Panc1 (cell line): ENCODE results near the gene MAST1. TPM values are rescaled to one million over a fixed set of nuclear protein-coding genes. Genes with fewer than 3 reads are reported as not detected.

Experiments
- ATAC-seq: fragments of 200-7000 bp; cut with Tn5 transposase; 2 replicates; pipeline ENCODE4 v1.9.1; 2020; ENCODE audit warnings: mild to moderate bottlenecking, moderate library complexity
- BruUV-seq: library from RNA; stranded (reverse); fragments of 400-500 nt; replicated peaks from 2 replicates; lab custom pipeline; 2021; lab: Mats Ljungman, UMichigan
- CTCF ChIA-PET: fragments of 300-600 bp; sonication (Branson Sonifier 250); formaldehyde crosslinking; loops from one replicate; lab custom pipeline; 2022; ENCODE audit warnings: antibody characterized with exemption; lab: Charles Lee
- POLR2A ChIA-PET: fragments of 300-600 bp; sonication (Branson Sonifier 250); formaldehyde crosslinking; loops from one replicate; lab custom pipeline; 2022; ENCODE audit warnings: antibody characterized with exemption; lab: Charles Lee
- DNase-seq: peaks from one replicate; pipeline ENCODE4 v3.0.0-alpha.2; 2010; ENCODE audit warnings: low read depth, low spot score
- H3K27ac ChIP-seq: 2 replicates; pipeline ENCODE4 v1.5.1; 2011; ENCODE audit warnings: mild to moderate bottlenecking, low read length, inconsistent platforms
- H3K27me3 ChIP-seq: fragments of 200-500 bp; sonication (Bioruptor generic); 2 replicates; pipeline ENCODE4 v1.6.0; 2014; ENCODE audit warnings: low read length, inconsistent platforms; ENCODE audit not compliant: control insufficient read depth, insufficient read depth
- H3K36me3 ChIP-seq: fragments of 200-500 bp; sonication (Bioruptor generic); 2 replicates; pipeline ENCODE4 v1.5.1; 2014; ENCODE audit warnings: inconsistent platforms, mild to moderate bottlenecking, low read length, moderate library complexity; ENCODE audit not compliant: control insufficient read depth, insufficient read depth
- H3K4me1 ChIP-seq: 2 replicates; pipeline ENCODE4 v1.5.1; 2011; ENCODE audit warnings: inconsistent platforms, mild to moderate bottlenecking, low read length, moderate library complexity; ENCODE audit not compliant: control insufficient read depth, insufficient read depth
- H3K4me3 ChIP-seq, 2 experiments: 2 replicates each; pipeline ENCODE4 v1.5.1; 2011 to 2012; ENCODE audit warnings: low read depth in 2 of 2, low read length in 2 of 2, mild to moderate bottlenecking in 2 of 2, inconsistent platforms in 1 of 2, moderate library complexity in 1 of 2
- H3K9me3 ChIP-seq: fragments of 200-500 bp; sonication (Bioruptor generic); 2 replicates; pipeline ENCODE4 v1.5.1; 2014; ENCODE audit warnings: low read depth, mild to moderate bottlenecking, inconsistent platforms, low read length, moderate library complexity; ENCODE audit not compliant: control insufficient read depth, insufficient read depth
- CTCF ChIP-seq: fragments of 450-650 bp; IDR thresholded peaks from 2 replicates; pipeline ENCODE4 v1.5.1; 2017; ENCODE audit warnings: mild to moderate bottlenecking
- POLR2AphosphoS5 ChIP-seq: IDR thresholded peaks from 2 replicates; pipeline ENCODE4 v1.6.1; 2012; ENCODE audit warnings: mild to moderate bottlenecking, low read depth, low read length, moderate library complexity
- SIN3A ChIP-seq: IDR thresholded peaks from 2 replicates; pipeline ENCODE4 v1.6.1; 2012; ENCODE audit warnings: low read depth, mild to moderate bottlenecking, low read length, moderate library complexity, borderline replicate concordance; ENCODE audit not compliant: insufficient read depth
- TCF7L2 ChIP-seq: IDR thresholded peaks from 2 replicates; pipeline ENCODE4 v1.6.1; 2011; ENCODE audit warnings: mild to moderate bottlenecking, low read depth, low read length, inconsistent platforms
- in situ Hi-C: cut with HindIII; loops from 2 replicates; pipeline ENCODE4 v1.10.0; 2016; ENCODE audit warnings: low sequenced_read_pairs, low pct_unique_long_range_greater_than_20kb
- intact Hi-C: fragments of 100-400 bp; cut with micrococcal nuclease; formaldehyde crosslinking; loops from one replicate; pipeline ENCODE4 v1.10.0; 2022; ENCODE audit not compliant: unreplicated experiment
- total RNA-seq: library from RNA; stranded (reverse); gene quantifications from one replicate; pipeline ENCODE4 v1.2.1, GENCODE V29; 2021; ENCODE audit not compliant: unreplicated experiment
- TF ChIP-seq, protein P1 (sequence below), 2 experiments: IDR thresholded peaks; 2 replicates each; pipeline ENCODE4 v1.6.1; 2011 to 2012; ENCODE audit warnings: low read depth in 2 of 2, control low read depth in 1 of 2, low read length in 1 of 2, mild to moderate bottlenecking in 1 of 2, moderate library complexity in 1 of 2; ENCODE audit not compliant: insufficient read depth in 1 of 2

The MAST1 gene
- total RNA-seq, 1 experiment from 2014 or later: 3.1 TPM

GRCh38 chr19:12875086-12875485 lies 36.8 kb downstream of the MAST1 start:
- ATAC-seq (no peak), DNase-seq (no peak)
- no peak overlapping the region for H3K4me3 ChIP-seq
- intact Hi-C loops (no loop called here), in situ Hi-C loops (no loop called here)
- BruUV-seq: no TSS peak
- no peaks in the 10 kb centered on the region for H3K36me3 ChIP-seq
- no peaks in the 10 kb centered on the region for H3K4me1 ChIP-seq
- H3K27me3 ChIP-seq: no peaks in the 10 kb centered on the region
- POLR2A ChIA-PET: no interaction called here
- CTCF ChIA-PET: no interaction called here
- TF ChIP-seq POLR2AphosphoS5: no peak
- TF ChIP-seq, protein P1, sequence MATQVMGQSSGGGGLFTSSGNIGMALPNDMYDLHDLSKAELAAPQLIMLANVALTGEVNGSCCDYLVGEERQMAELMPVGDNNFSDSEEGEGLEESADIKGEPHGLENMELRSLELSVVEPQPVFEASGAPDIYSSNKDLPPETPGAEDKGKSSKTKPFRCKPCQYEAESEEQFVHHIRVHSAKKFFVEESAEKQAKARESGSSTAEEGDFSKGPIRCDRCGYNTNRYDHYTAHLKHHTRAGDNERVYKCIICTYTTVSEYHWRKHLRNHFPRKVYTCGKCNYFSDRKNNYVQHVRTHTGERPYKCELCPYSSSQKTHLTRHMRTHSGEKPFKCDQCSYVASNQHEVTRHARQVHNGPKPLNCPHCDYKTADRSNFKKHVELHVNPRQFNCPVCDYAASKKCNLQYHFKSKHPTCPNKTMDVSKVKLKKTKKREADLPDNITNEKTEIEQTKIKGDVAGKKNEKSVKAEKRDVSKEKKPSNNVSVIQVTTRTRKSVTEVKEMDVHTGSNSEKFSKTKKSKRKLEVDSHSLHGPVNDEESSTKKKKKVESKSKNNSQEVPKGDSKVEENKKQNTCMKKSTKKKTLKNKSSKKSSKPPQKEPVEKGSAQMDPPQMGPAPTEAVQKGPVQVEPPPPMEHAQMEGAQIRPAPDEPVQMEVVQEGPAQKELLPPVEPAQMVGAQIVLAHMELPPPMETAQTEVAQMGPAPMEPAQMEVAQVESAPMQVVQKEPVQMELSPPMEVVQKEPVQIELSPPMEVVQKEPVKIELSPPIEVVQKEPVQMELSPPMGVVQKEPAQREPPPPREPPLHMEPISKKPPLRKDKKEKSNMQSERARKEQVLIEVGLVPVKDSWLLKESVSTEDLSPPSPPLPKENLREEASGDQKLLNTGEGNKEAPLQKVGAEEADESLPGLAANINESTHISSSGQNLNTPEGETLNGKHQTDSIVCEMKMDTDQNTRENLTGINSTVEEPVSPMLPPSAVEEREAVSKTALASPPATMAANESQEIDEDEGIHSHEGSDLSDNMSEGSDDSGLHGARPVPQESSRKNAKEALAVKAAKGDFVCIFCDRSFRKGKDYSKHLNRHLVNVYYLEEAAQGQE (IDR thresholded peaks at IDR 0.05; ENCODE audit: insufficient read depth in 1 of 2, low read depth in 2 of 2, low read length in 1 of 2): no peak
- TF ChIP-seq CTCF: no peak
- TF ChIP-seq TCF7L2: no peak
- no peak for TF ChIP-seq SIN3A
- no peak overlapping the region for H3K27ac ChIP-seq
- H3K9me3 ChIP-seq: no peaks in the 10 kb centered on the region

GRCh38 chr19:12880551-12881171 lies 42.3 kb downstream of the MAST1 start:
- intact Hi-C loops: no loop called here
- no peaks in the 10 kb centered on the region; the same call in 1 of the 2 replicates for H3K9me3 ChIP-seq
- in situ Hi-C loops: no loop called here
- peak overlapping the region; percentile 67 to 81 for H3K4me3 ChIP-seq
- no peaks in the 10 kb centered on the region for H3K36me3 ChIP-seq
- no peak for DNase-seq
- TSS peak; percentile 94 for BruUV-seq
- TF ChIP-seq SIN3A: 0 out of 2 replicates have a peak, but pooled peaks have one; percentile 16
- TF ChIP-seq, protein P1 (IDR thresholded peaks at IDR 0.05; ENCODE audit: insufficient read depth in 1 of 2, low read depth in 2 of 2, low read length in 1 of 2): no peak
- no peaks in the 10 kb centered on the region for H3K27me3 ChIP-seq
- ChIA-PET POLR2A (interaction anchor here (0.7 kb wide), 1 partner anchor 79 kb away, joined by 3 read pairs; no protein-coding TSS in a partner anchor), CTCF (no interaction called here)
- peak overlapping the region; percentile 67 for H3K27ac ChIP-seq
- peak; percentile 65 for ATAC-seq
- H3K4me1 ChIP-seq: no peaks in the 10 kb centered on the region
